Activated T-helper 17 cell treated with anti-CD3 and anti-CD28 coated beads, Interleukin-2, amount 50 U/mL, for 72 hours (primary cell): Measurements from ENCODE around the gene ZNF284. TPM values are rescaled to one million over a fixed set of nuclear protein-coding genes. Genes with fewer than 3 reads are reported as not detected.

Experiments
- ATAC-seq: fragments of 150-1000 bp; cut with Tn5 transposase; replicated peaks from 2 replicates; pipeline ENCODE4 v1.10.0; 2021; ENCODE audit warnings: mild to moderate bottlenecking, moderate library complexity
- H3K27ac Mint-ChIP-seq: one replicate; pipeline ENCODE4 v1.8.0; 2022; ENCODE audit warnings: mixed read lengths
- H3K27me3 Mint-ChIP-seq: one replicate; pipeline ENCODE4 v1.8.0; 2022; ENCODE audit warnings: mixed read lengths
- H3K36me3 Mint-ChIP-seq: one replicate; pipeline ENCODE4 v1.8.0; 2022; ENCODE audit warnings: low read depth, mild to moderate bottlenecking, mixed read lengths
- H3K4me1 Mint-ChIP-seq: one replicate; pipeline ENCODE4 v1.8.0; 2022; ENCODE audit warnings: mixed read lengths
- H3K4me3 Mint-ChIP-seq: one replicate; pipeline ENCODE4 v1.8.0; 2022; ENCODE audit warnings: mild to moderate bottlenecking, mixed read lengths
- H3K9me3 Mint-ChIP-seq: one replicate; pipeline ENCODE4 v1.8.0; 2022; ENCODE audit warnings: mixed read lengths
- total RNA-seq, 2 donors: library from RNA; stranded (reverse); gene quantifications; one replicate each; pipeline ENCODE4 v1.2.3, GENCODE V29; 2022

The ZNF284 gene
- total RNA-seq, result 1 to 10 TPM; 1.2 to 3.6 TPM

DNA sequence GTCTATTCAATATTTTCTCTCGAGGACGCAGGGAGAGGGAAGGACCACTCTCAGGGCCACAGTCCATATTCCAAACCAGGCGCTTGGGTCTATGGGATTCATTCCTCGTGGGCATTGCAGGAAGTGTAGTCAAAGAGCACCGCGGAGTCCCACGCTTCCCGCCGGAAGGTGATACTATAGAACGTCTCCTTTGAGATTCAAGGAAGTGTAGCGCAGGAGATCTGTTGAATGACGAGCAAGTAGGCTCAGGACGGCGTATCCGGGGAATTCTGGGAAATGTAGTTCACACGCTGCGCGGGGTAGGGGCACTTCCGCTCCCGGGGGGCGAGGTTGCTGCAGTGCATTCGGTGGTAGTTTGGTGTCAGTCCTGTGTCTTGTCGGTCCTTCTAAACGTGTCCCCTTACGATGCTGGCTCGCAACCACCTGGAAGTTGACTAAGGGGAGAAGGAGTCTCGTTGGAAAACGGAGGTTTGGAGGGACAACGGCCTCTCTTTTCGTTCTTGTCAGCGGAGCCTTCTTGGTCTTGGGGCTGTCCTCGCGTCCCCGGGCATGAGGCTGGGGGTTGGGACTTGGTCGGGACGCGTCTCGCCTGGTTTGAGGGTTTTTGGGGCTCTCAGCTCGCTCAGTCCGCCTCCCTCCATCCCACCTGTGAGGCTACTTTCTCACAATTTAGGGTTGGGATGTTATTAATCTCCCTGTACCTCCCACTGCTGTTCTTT, at the start of gene ZNF284:
Gene ZNF284, plus strand, starts transcription at position 336 of the 719 bp plus-strand sequence. CDS start 4,231 bp downstream, outside the sequence.
- ATAC-seq, result peak; percentile 100
- Mint-ChIP-seq H3K4me3 (peak within 1 kb of the TSS; percentile 96), H3K27me3 (no peaks in the 10 kb centered on the region), H3K9me3 (peaks cover 17% of the 10 kb centered on the region), H3K27ac (peak within 1 kb of the TSS; percentile 84), H3K4me1 (peaks cover 16% of the 10 kb centered on the region), H3K36me3 (peaks cover 8% of the 10 kb centered on the region)

- Mint-ChIP-seq H3K9me3 (peaks cover 20% of the 10 kb centered on the region), H3K27ac (peak overlapping the region; percentile 88), H3K4me1 (peaks cover 20% of the 10 kb centered on the region), H3K27me3 (peaks cover 4% of the 10 kb centered on the region), H3K4me3 (peak overlapping the region; percentile 89), H3K36me3 (peaks cover 38% of the 10 kb centered on the region)
- ATAC-seq, result no peak
Observed at GRCh38 chr19:44024900-44025216, 47.1 kb upstream of the ZNF284 start.

- Mint-ChIP-seq H3K27ac (peak within 1 kb of the TSS; percentile 88), H3K36me3 (peaks cover 44% of the 10 kb centered on the region), H3K4me1 (peaks cover 20% of the 10 kb centered on the region), H3K9me3 (peaks cover 15% of the 10 kb centered on the region), H3K4me3 (peak within 1 kb of the TSS; percentile 89), H3K27me3 (no peaks in the 10 kb centered on the region)
- ATAC-seq, result peak; percentile 100
Observed at GRCh38 chr19:44025217-44025936, 46.6 kb upstream of the ZNF284 start, which contains the start of gene ZNF222. ZNF222 (plus strand) TSS chr19:44025379; CDS start chr19:44025437, 58 bp downstream.

- Mint-ChIP-seq H3K36me3 (peaks cover 56% of the 10 kb centered on the region), H3K27ac (no peak overlapping the region), H3K9me3 (peaks cover 15% of the 10 kb centered on the region), H3K4me3 (peak overlapping the region; percentile 89), H3K27me3 (no peaks in the 10 kb centered on the region), H3K4me1 (peaks cover 20% of the 10 kb centered on the region)
- no peak for ATAC-seq
Observed at GRCh38 chr19:44026622-44027021, 45.3 kb upstream of the ZNF284 start.

DNA sequence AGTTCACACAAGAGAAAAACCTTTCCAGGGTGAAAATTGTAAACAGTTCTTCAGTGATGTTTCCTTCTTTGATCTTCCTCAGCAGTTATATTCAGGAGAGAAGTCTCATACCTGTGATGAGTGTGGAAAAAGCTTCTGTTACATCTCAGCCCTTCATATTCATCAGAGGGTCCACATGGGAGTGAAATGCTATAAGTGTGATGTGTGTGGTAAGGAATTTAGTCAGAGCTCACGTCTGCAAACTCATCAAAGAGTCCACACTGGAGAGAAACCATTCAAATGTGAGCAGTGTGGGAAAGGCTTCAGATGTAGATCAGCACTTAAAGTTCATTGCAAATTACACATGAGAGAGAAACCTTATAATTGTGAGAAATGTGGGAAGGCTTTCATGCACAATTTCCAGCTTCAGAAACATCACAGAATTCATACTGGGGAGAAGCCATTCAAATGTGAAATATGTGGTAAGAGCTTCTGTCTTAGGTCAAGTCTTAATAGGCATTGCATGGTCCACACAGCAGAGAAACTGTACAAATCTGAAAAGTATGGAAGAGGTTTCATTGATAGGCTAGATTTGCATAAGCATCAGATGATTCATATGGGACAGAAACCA, 39.9 kb upstream of the ZNF284 start:
- Mint-ChIP-seq H3K4me1 (peaks cover 9% of the 10 kb centered on the region), H3K36me3 (peaks cover 59% of the 10 kb centered on the region), H3K4me3 (no peak overlapping the region), H3K27ac (no peak overlapping the region), H3K27me3 (no peaks in the 10 kb centered on the region), H3K9me3 (peaks cover 50% of the 10 kb centered on the region)
- no peak for ATAC-seq

DNA sequence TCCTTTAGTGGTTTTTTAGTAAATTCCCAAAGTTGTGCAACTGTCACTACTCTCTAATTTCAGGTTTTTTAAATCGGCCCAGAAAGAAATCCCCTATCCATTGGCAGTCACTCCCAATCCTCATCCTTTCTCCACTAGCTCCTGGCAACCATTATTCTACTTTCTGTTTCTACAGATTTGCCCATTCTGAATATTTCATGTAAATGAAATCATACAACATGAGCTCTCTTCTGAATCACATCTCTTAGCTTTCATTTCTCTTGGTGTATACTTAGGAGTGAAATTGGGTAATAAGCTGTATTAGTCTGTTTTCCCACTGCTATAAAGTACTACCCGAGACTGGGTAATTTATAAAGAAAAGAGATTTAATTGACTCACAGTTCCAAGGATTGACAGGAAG, 29.8 kb upstream of the ZNF284 start:
- H3K36me3 Mint-ChIP-seq, result no peaks in the 10 kb centered on the region
- peaks cover 6% of the 10 kb centered on the region for H3K27me3 Mint-ChIP-seq
- no peak overlapping the region for H3K4me3 Mint-ChIP-seq
- ATAC-seq, result no peak
- no peak overlapping the region for H3K27ac Mint-ChIP-seq
- no peaks in the 10 kb centered on the region for H3K4me1 Mint-ChIP-seq
- H3K9me3 Mint-ChIP-seq, result peaks cover 28% of the 10 kb centered on the region

DNA sequence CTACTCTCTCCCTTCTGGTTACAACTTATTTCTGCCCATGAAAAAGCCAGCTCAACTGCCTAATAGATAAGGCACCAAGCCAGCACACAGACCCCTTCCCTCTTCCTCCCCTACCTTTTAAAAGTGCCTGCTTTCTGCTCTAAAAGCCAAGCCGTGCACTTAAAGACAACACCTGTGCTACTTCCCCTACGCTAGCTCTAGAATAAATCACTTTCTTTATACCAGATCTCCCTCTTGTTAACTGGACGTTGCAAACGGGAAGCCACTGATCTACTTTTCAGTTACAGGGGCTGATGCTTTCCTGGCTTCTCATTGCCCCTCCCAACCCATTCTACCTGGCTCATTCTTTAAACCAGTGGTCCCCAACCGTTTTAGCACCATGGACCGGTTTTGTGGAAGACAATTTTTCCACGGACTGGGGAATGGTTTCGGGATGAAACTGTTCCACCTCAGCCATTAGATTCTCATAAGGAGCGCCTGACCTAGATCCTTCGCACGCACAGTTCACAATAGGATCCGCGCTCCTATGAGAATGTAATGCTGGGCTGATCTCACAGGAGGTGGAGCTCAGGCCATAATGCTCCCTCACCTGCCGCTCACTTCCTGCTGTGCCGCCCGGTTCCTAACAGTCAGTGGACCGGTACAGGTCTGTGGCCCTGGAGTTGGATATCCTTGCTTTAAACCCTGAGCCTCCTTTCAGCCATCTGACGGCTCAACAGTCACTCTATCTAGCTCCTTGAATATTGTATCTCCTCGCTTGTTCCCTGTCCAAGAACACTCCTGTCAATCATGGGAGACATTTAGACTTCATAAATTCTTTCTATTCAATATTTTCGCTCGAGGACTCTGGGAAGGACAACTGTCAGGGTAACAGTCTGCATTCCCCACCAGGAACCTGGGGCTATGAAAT, 21.0 kb upstream of the ZNF284 start:
- Mint-ChIP-seq H3K9me3 (peaks cover 10% of the 10 kb centered on the region), H3K4me3 (peak overlapping the region; percentile 85), H3K27me3 (peaks cover 3% of the 10 kb centered on the region), H3K36me3 (peaks cover 13% of the 10 kb centered on the region), H3K27ac (peak overlapping the region; percentile 67), H3K4me1 (peaks cover 6% of the 10 kb centered on the region)
- peak; percentile 86 for ATAC-seq

- H3K27ac Mint-ChIP-seq, result peak within 1 kb of the TSS; percentile 67
- H3K4me3 Mint-ChIP-seq, result peak within 1 kb of the TSS; percentile 85
- H3K9me3 Mint-ChIP-seq, result peaks cover 10% of the 10 kb centered on the region
- ATAC-seq, result peak; percentile 72
- peaks cover 6% of the 10 kb centered on the region for H3K4me1 Mint-ChIP-seq
- H3K36me3 Mint-ChIP-seq, result peaks cover 17% of the 10 kb centered on the region
- peaks cover 3% of the 10 kb centered on the region for H3K27me3 Mint-ChIP-seq
Observed at GRCh38 chr19:44051650-44052402, 20.1 kb upstream of the ZNF284 start, which contains the start of gene ZNF223. ZNF223 (plus strand) TSS chr19:44052036; CDS start chr19:44055177, 3,141 bp downstream.

DNA sequence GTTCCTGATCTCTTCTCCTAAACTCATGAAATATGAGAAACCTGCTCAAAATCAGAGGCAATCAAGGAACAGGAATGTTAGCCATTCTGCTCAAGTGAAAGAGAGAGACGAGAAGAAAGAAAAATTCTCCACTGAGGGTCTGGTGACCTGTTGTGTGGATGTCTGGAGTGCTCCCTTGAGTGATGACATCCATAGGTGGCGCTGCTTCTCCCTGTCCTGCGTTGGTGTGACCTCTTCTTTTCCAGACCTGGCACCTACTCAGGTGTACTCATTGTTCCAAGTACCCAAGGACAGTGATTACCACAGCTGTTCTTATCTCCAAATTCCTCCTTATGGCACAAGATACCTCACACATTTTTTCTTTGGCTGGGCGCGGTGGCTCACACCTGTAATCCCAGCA, 16.1 kb upstream of the ZNF284 start:
- no peak for ATAC-seq
- Mint-ChIP-seq H3K4me1 (peaks cover 6% of the 10 kb centered on the region), H3K9me3 (peaks cover 8% of the 10 kb centered on the region), H3K36me3 (peaks cover 35% of the 10 kb centered on the region), H3K27ac (no peak overlapping the region), H3K27me3 (no peaks in the 10 kb centered on the region), H3K4me3 (no peak overlapping the region)

DNA sequence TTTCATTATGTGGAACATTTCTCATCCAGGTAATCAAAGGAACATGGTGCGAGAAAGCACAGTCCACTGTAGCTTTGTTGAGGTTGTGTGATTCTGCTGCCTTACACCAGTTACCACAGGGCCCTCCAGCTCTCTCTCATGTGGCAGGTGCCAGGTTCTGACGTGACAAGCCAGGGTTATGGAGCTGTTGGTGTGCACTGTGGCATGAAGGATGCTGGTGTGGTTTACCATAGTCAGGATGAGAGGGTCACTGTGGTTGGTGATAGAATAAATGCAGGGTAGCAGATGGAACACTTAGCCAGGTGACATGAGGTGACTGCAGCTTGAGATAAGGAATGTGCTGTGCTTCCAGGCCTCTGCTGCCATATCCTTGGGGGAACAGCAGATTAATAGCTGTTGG, 12.7 kb upstream of the ZNF284 start:
- H3K4me3 Mint-ChIP-seq, result no peak overlapping the region
- H3K36me3 Mint-ChIP-seq, result peaks cover 67% of the 10 kb centered on the region
- H3K4me1 Mint-ChIP-seq, result no peaks in the 10 kb centered on the region
- no peaks in the 10 kb centered on the region for H3K27me3 Mint-ChIP-seq
- H3K9me3 Mint-ChIP-seq, result peaks cover 19% of the 10 kb centered on the region
- H3K27ac Mint-ChIP-seq, result no peak overlapping the region
- no peak for ATAC-seq

DNA sequence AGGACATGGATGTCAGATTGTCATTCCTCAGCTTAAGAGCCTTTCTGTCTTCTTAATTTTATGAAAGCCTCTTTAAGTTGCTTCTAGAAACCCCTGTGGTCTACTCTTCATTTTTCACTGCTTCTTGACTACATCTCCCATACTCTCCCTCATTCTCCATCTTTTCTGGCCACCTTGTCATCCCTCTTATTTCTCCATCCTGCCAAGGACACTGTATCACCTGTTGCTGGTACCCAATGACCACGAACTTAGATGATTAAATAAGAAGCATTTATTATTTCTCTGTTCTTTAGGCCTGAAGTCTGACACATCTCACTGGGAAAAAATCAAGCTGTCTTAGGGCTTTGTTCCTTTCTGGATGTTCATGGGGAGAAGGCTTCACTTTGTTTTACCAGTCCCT, 10.9 kb upstream of the ZNF284 start:
- Mint-ChIP-seq H3K27me3 (no peaks in the 10 kb centered on the region), H3K27ac (no peak overlapping the region), H3K4me1 (no peaks in the 10 kb centered on the region), H3K4me3 (no peak overlapping the region), H3K9me3 (peaks cover 23% of the 10 kb centered on the region), H3K36me3 (peaks cover 65% of the 10 kb centered on the region)
- ATAC-seq, result no peak

DNA sequence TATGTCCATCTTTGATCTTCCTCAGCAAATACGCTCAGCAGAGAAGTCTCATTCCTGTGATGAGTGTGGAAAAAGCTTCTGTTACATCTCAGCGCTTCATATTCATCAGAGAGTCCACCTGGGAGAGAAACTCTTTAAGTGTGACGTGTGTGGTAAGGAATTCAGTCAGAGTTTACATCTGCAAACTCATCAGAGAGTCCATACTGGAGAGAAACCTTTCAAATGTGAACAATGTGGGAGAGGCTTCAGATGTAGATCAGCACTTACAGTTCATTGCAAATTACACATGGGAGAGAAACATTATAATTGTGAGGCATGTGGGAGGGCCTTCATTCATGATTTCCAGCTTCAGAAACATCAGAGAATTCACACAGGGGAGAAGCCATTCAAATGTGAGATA, 5.7 kb upstream of the ZNF284 start:
- Mint-ChIP-seq H3K9me3 (peaks cover 33% of the 10 kb centered on the region), H3K27me3 (no peaks in the 10 kb centered on the region), H3K36me3 (peaks cover 47% of the 10 kb centered on the region), H3K4me1 (peaks cover 5% of the 10 kb centered on the region), H3K27ac (no peak overlapping the region), H3K4me3 (no peak overlapping the region)
- no peak for ATAC-seq

- H3K27me3 Mint-ChIP-seq, result no peaks in the 10 kb centered on the region
- H3K9me3 Mint-ChIP-seq, result peaks cover 29% of the 10 kb centered on the region
- peaks cover 17% of the 10 kb centered on the region for H3K36me3 Mint-ChIP-seq
- ATAC-seq, result no peak
- no peak overlapping the region for H3K4me3 Mint-ChIP-seq
- H3K27ac Mint-ChIP-seq, result no peak overlapping the region
- H3K4me1 Mint-ChIP-seq, result peaks cover 16% of the 10 kb centered on the region
Observed at GRCh38 chr19:44069415-44069814, 2.5 kb upstream of the ZNF284 start.
